Panc1 (cell line): ENCODE data around the gene BYSL.

Experiments
- CTCF ChIP-seq: fragments of 450-650 bp; IDR thresholded peaks from 2 replicates; pipeline ENCODE4 v1.5.1; 2017; ENCODE audit warnings: mild to moderate bottlenecking
- POLR2AphosphoS5 ChIP-seq: IDR thresholded peaks from 2 replicates; pipeline ENCODE4 v1.6.1; 2012; ENCODE audit warnings: mild to moderate bottlenecking, low read depth, low read length, moderate library complexity
- SIN3A ChIP-seq: IDR thresholded peaks from 2 replicates; pipeline ENCODE4 v1.6.1; 2012; ENCODE audit warnings: low read depth, mild to moderate bottlenecking, low read length, moderate library complexity, borderline replicate concordance; ENCODE audit not compliant: insufficient read depth
- TCF7L2 ChIP-seq: IDR thresholded peaks from 2 replicates; pipeline ENCODE4 v1.6.1; 2011; ENCODE audit warnings: mild to moderate bottlenecking, low read depth, low read length, inconsistent platforms

- TF ChIP-seq CTCF = peak; percentile 94
- 0 out of 2 replicates have a peak, but pooled peaks have one; percentile 26 for TF ChIP-seq SIN3A
- no peak for TF ChIP-seq TCF7L2
- peak; percentile 22; the same call in 1 of the 2 replicates for TF ChIP-seq POLR2AphosphoS5
Measured at GRCh38 chr6:41936073-41936837, 15.0 kb downstream of the BYSL start.
